WI38 (cell line): ENCODE results near the gene STMN1.

Source experiments
- H3K4me3 ChIP-seq: 2 replicates; pipeline ENCODE4 v1.5.1; 2011; ENCODE audit warnings: low read depth, mild to moderate bottlenecking, control low read depth, low read length
- CTCF ChIP-seq: IDR thresholded peaks from 2 replicates; pipeline ENCODE4 v1.5.1; 2012; ENCODE audit warnings: low read depth, mild to moderate bottlenecking, control low read depth, low read length

The STMN1 gene

GRCh38 chr1:25873120-25873519 is 33.1 kb downstream of the STMN1 start:
- TF ChIP-seq CTCF: no peak
- no peak overlapping the region for H3K4me3 ChIP-seq

- no peak overlapping the region for H3K4me3 ChIP-seq
- no peak for TF ChIP-seq CTCF
These were observed 33.5 kb downstream of the STMN1 start for GRCh38 chr1:25872713-25873112.

- no peak for TF ChIP-seq CTCF
- no peak overlapping the region for H3K4me3 ChIP-seq
These were observed 34.3 kb downstream of the STMN1 start for GRCh38 chr1:25871704-25872494.

GRCh38 chr1:25871086-25871703 is 35.0 kb downstream of the STMN1 start:
- no peak for TF ChIP-seq CTCF

GRCh38 chr1:25870614-25871013 is 35.6 kb downstream of the STMN1 start:
- H3K4me3 ChIP-seq: no peak overlapping the region
- TF ChIP-seq CTCF: no peak

More at GRCh38 chr1:25871086-25871703, 35.0 kb downstream of the STMN1 start:
- no peak overlapping the region for H3K4me3 ChIP-seq

- no peak overlapping the region for H3K4me3 ChIP-seq
- no peak for TF ChIP-seq CTCF
These were observed 36.2 kb downstream of the STMN1 start for GRCh38 chr1:25869909-25870606.
